CD4-positive, alpha-beta T cell (primary cell): ENCODE measurements around the gene SERINC2. TPM values are rescaled to one million over a fixed set of nuclear protein-coding genes. Genes with fewer than 3 reads are reported as not detected.

ENCODE experiments used
- ATAC-seq: fragments of 200-7000 bp; cut with Tn5 transposase; one replicate; pipeline ENCODE4 v1.10.0; 2022; ENCODE audit warnings: mild to moderate bottlenecking; ENCODE audit not compliant: poor library complexity
- CTCF ChIA-PET: fragments of 350-600 bp; sonication (Branson Sonifier 250); formaldehyde crosslinking; loops from one replicate; lab custom pipeline; 2021; ENCODE audit warnings: antibody characterized with exemption, inconsistent platforms; lab: Charles Lee
- POLR2A ChIA-PET: fragments of 350-600 bp; sonication (Branson Sonifier 250); formaldehyde crosslinking; loops from one replicate; lab custom pipeline; 2021; ENCODE audit warnings: antibody characterized with exemption, inconsistent platforms; lab: Charles Lee
- DNase-seq, 14 experiments: peaks; one replicate each; pipeline ENCODE4 v3.0.0-alpha.2; 2013 to 2020; ENCODE audit warnings: mixed read lengths in 2 of 14
- H3K27ac ChIP-seq, 2 donors: one replicate each; pipeline versions ENCODE4 v1.5.1 to v1.7.0; 2013; ENCODE audit warnings: low read length in 2 of 2, low read depth in 1 of 2, mild to moderate bottlenecking in 1 of 2
- H3K27me3 ChIP-seq, 2 experiments: 1 replicate in 1 of 2; 2 replicates in 1 of 2; pipeline versions ENCODE4 v1.6.1 to v1.7.0; 2013; ENCODE audit warnings: low read length in 2 of 2, control low read depth in 1 of 2, mild to moderate bottlenecking in 1 of 2, moderate library complexity in 1 of 2; ENCODE audit not compliant: insufficient read depth in 2 of 2, control insufficient read depth in 1 of 2
- H3K36me3 ChIP-seq: one replicate; pipeline ENCODE4 v1.6.1; 2013; ENCODE audit warnings: low read length, control low read depth; ENCODE audit not compliant: insufficient read depth
- H3K4me1 ChIP-seq: one replicate; pipeline ENCODE4 v1.6.1; 2013; ENCODE audit warnings: low read length, control low read depth; ENCODE audit not compliant: insufficient read depth
- H3K4me3 ChIP-seq: one replicate; pipeline ENCODE4 v1.5.1; 2013; ENCODE audit warnings: mild to moderate bottlenecking, low read length, moderate library complexity
- H3K9me3 ChIP-seq, 2 experiments: 1 replicate in 1 of 2; 2 replicates in 1 of 2; pipeline versions ENCODE4 v1.6.1 to v1.7.0; 2013; ENCODE audit warnings: low read length in 2 of 2, mild to moderate bottlenecking in 2 of 2, control low read depth in 1 of 2, moderate library complexity in 1 of 2; ENCODE audit not compliant: control insufficient read depth in 1 of 2, insufficient read depth in 1 of 2
- H3K27ac Mint-ChIP-seq: one replicate; pipeline ENCODE4 v1.8.0; 2020; ENCODE audit warnings: mixed read lengths
- H3K27me3 Mint-ChIP-seq: one replicate; pipeline ENCODE4 v1.8.0; 2021; ENCODE audit warnings: mixed read lengths
- H3K36me3 Mint-ChIP-seq: one replicate; pipeline ENCODE4 v1.8.0; 2021; ENCODE audit warnings: low read depth, mixed read lengths
- H3K4me1 Mint-ChIP-seq: one replicate; pipeline ENCODE4 v1.8.0; 2021; ENCODE audit warnings: low read depth, mixed read lengths
- H3K4me3 Mint-ChIP-seq: one replicate; pipeline ENCODE4 v1.8.0; 2020; ENCODE audit warnings: mild to moderate bottlenecking, mixed read lengths
- H3K9me3 Mint-ChIP-seq: one replicate; pipeline ENCODE4 v1.8.0; 2020; ENCODE audit warnings: mixed read lengths
- CTCF ChIP-seq: fragments of 200-600 bp; IDR thresholded peaks from one replicate; pipeline ENCODE4 v1.8.0; 2022; ENCODE audit warnings: antibody characterized with exemption, mild to moderate bottlenecking
- intact Hi-C, 2 experiments: fragments of 100-400 bp; cut with DNase I in 1 of 2; cut with micrococcal nuclease in 1 of 2; formaldehyde crosslinking; loops; one replicate each; pipeline versions ENCODE4 v1.15.1 to v1.9.0; 2023 to 2025; cut with DNase I, micrococcal nuclease
- total RNA-seq, 174 experiments: library from RNA in 2 of 174; stranded (reverse) in 2 of 174; gene quantifications; one replicate each; pipeline ENCODE4 v1.2.3 and lab custom pipeline; 2021 to 2026

Gene SERINC2
- total RNA-seq, 2 experiments from 2014 or later, result 0.11 TPM; not detected in 1

GRCh38 chr1:31376375-31377134 is 36.5 kb upstream of the SERINC2 start:
- Mint-ChIP-seq H3K27me3 (peaks cover 5% of the 10 kb centered on the region), H3K4me3 (no peak overlapping the region), H3K9me3 (no peaks in the 10 kb centered on the region), H3K36me3 (no peaks in the 10 kb centered on the region), H3K27ac (no peak overlapping the region), H3K4me1 (peaks cover 8% of the 10 kb centered on the region)
- TF ChIP-seq CTCF, result no peak
- Histone ChIP-seq H3K4me1 (peaks cover 15% of the 10 kb centered on the region), H3K27ac (no peak overlapping the region), H3K9me3 (no peaks in the 10 kb centered on the region), H3K27me3 (peaks cover 4 to 5% of the 10 kb centered on the region in 2 experiments), H3K36me3 (no peaks in the 10 kb centered on the region), H3K4me3 (no peak overlapping the region)
- ATAC-seq, result no peak
- intact Hi-C loops, result no loop called here
- CTCF ChIA-PET, result no interaction called here
- POLR2A ChIA-PET, result no interaction called here
- DNase-seq, result no peak

- no peaks in the 10 kb centered on the region for H3K36me3 Mint-ChIP-seq
- H3K27me3 ChIP-seq, result peaks cover 4 to 5% of the 10 kb centered on the region in 2 experiments
- H3K27me3 Mint-ChIP-seq, result peaks cover 6% of the 10 kb centered on the region
- H3K4me3 Mint-ChIP-seq, result no peak overlapping the region
- DNase-seq (no peak), ATAC-seq (no peak)
- H3K4me1 ChIP-seq, result peaks cover 15% of the 10 kb centered on the region
- H3K4me1 Mint-ChIP-seq, result peaks cover 8% of the 10 kb centered on the region
- ChIA-PET CTCF (interaction anchor here (0.6 kb wide), 1 partner anchor 17 kb away, joined by 3 read pairs; no protein-coding TSS in a partner anchor), POLR2A (no interaction called here)
- H3K27ac ChIP-seq, result no peak overlapping the region
- H3K27ac Mint-ChIP-seq, result no peak overlapping the region
- no peaks in the 10 kb centered on the region for H3K9me3 Mint-ChIP-seq
- no peaks in the 10 kb centered on the region for H3K36me3 ChIP-seq
- TF ChIP-seq CTCF, result no peak
- H3K4me3 ChIP-seq, result no peak overlapping the region
- intact Hi-C loops, result no loop called here
- H3K9me3 ChIP-seq, result no peaks in the 10 kb centered on the region
Observed at GRCh38 chr1:31377364-31377863, 35.6 kb upstream of the SERINC2 start.

- CTCF ChIA-PET, result no interaction called here
- TF ChIP-seq CTCF, result no peak
- peaks cover 10% of the 10 kb centered on the region for H3K27me3 Mint-ChIP-seq
- ATAC-seq, result no peak
- Histone ChIP-seq H3K4me1 (peaks cover 11% of the 10 kb centered on the region), H3K36me3 (no peaks in the 10 kb centered on the region), H3K4me3 (no peak overlapping the region), H3K9me3 (no peaks in the 10 kb centered on the region), H3K27ac (no peak overlapping the region), H3K27me3 (peaks cover 4 to 5% of the 10 kb centered on the region in 2 experiments)
- intact Hi-C loops, result no loop called here
- H3K9me3 Mint-ChIP-seq, result no peaks in the 10 kb centered on the region
- H3K27ac Mint-ChIP-seq, result no peak overlapping the region
- no peak overlapping the region for H3K4me3 Mint-ChIP-seq
- POLR2A ChIA-PET, result no interaction called here
- DNase-seq, result no peak
- H3K36me3 Mint-ChIP-seq, result no peaks in the 10 kb centered on the region
- H3K4me1 Mint-ChIP-seq, result peaks cover 8% of the 10 kb centered on the region
Observed at GRCh38 chr1:31378001-31378400, 35.0 kb upstream of the SERINC2 start.
